HG02870 (cell line): ENCODE measurements around the gene COL4A3.

Experiments used
- ATAC-seq: cut with Tn5 transposase; IDR thresholded peaks from one replicate; pipeline ENCODE4 v1.9.1; 2021; ENCODE audit warnings: mild to moderate bottlenecking, moderate library complexity; ENCODE audit not compliant: unreplicated experiment

The COL4A3 gene

DNA sequence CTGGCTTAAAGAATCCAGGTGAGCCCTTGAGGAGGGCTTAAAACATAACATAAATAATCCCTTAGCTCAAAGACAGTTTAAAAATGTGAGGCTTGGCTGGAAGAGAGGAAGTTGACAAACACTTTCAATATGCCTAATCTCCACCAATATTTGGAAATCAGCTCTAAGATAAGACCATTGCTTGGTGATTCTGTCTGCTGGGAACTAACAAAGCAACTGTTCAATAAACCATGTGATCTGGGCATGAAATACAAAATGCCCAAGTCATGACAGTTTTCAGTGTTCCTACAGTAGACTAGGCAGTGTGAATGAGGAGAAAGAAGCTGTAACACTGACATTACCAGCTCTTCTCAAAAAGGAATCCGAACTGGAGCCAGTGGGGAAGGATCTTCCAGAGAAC is 171.3 kb downstream of the COL4A3 start:
- ATAC-seq: no peak

DNA sequence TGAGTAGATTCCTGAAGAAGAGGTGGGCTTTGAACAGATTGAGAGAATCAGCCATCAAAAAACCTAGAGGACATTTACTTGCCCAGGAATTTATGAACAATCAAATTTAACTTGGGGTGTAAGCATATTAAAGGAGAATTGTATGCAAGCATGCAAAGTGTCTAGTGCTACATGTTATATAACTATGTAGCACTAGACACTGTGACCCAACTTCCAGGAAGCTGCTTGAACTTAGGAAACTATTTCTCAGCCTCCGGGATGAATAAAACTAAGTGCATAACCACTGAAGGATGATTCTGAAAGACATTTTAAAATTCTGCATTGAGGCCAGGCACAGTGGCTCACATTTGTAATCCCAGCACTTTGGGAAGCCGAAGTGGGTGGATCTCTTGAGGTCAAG is 173.0 kb downstream of the COL4A3 start:
- ATAC-seq: no peak

DNA sequence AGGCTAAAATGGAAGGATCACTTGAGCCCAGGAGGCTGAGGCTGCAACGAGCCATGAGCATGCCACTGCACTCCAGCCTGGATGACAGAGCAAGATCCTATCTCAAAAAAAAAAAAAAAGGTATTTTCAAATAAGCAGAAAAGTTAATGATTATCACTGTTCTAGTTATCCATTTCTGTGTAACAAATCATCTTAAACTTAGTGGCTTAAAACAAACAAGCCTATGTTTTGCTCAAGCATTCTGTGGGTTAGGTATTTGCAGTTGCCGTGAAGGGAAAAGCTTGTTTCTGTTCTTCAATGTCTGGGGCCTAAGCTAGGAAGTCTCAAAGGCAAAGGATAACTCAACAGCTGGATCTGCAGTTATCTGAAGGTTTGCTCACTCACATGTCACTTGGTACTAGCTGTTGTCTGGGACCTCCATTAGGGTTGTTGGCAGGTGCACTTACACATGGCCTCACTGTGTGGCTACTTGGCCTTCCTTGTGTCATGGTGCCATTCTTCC is 174.7 kb downstream of the COL4A3 start:
- no peak for ATAC-seq

DNA sequence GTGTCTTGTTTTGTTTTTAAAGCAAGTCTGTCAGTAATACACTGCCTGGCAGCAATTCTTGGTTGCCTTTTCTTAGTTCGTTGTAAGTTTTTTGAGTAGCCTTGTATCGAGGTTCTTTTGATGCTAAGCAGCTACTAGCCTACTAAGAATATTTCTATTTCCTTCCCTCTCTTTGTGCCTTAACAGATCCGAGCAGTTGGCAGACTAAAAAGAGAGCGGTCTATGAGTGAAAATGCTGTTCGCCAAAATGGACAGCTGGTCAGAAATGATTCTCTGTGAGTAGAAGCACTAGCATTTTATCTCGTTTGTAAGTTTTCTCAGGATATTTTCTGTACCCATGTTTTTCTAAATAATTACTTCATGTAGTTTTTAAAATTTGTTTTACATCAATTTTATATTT is 175.7 kb downstream of the COL4A3 start:
- no peak for ATAC-seq

DNA sequence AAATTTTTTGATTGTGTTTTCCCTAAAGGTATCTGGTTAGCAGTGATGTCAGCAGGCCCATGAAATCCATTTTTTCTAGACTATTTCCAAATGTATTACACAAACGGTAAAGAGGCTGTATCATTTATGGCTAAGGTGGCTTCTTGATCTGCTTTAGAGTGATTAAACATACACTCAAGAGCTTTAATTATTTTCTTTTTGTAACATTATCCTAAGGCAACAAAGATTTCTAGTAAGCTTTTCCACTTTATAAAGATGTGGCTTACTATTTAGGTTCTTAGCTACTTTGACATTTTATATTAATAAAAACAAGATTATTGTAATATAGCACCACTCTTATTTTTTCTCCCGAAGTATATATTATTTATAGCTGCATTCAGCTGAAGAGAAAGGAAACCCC is 177.1 kb downstream of the COL4A3 start:
- ATAC-seq: no peak

DNA sequence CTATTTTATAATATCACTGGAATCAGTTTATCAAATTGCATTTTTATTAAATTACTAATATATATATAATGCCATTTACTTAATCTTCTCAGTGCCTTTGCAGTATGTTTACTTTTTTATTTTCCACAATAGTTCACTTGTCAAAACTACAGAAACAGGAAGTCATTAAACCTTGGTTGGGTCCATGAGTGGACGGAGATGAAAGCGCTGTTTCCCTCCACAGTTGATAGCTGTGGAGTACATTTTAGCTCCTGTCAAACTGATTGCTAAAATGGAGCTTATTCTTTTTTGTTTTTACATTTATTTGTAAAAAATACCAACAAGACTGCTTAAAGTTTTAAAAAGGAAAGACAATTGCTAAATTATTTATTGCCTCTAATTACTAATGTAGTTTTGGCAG is 179.8 kb downstream of the COL4A3 start:
- no peak for ATAC-seq

DNA sequence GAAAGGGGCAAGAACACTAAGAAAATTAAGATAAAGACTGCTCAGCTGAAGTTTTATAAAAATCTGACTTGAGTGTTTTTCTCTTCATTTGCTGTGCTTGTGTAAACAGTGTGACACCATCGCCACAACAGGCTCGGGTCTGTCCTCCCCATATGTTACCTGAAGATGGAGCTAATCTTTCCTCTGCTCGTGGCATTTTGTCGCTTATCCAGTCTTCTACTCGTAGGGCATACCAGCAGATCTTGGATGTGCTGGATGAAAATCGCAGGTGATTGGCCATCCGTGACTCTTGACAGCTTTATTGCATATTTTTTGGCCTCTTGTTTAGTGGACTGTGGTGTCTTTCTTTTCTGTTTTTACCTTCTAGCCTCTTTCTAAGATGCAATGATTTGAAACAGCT is 182.7 kb downstream of the COL4A3 start:
- ATAC-seq: no peak

DNA sequence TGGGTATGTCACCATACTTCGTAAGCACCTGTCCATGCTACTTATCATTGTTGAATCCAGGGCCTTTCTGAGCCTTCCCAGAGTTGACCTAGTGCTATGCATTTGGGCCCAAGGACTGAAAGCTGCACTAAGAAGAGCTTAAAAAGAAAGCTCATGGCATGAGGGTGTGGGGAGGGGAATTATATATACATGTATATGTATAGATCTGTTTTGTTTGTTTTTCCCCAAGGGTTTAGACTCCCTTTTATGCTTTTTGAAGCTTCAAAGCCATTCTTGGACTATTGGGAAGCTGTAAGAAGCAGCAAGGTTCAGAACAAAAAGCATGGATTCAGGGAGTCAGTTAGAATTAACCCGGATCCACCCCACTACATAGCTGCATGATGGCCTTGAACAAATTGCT is 183.9 kb downstream of the COL4A3 start:
- ATAC-seq: no peak

DNA sequence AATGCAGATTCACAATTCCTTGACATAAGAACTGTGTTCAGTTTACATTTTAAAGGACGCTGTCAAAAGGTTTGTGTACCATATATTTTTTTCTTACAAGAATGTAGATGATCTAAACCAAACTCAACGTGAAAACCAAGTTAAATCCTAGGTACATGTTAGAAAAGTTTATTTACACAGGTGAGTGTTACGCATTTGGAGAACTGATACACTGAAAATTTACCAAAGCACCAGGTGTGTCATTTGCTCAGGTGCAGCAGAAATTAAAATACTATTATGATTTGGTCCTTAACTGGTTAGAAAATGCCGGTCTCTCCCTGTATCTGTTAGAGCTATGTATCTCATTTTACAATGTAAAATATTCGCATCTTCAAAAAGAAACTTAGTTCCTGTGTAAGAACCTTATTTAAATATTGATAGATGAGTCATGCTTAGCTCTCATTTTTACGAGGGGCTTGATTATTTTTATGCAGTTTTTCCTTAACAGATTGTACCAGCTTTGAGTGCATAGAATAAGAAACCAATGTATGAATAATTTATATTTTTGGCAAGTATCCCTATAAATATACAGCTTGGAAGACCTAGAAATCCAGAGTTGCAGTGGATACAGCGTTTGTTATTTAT is 185.7 kb downstream of the COL4A3 start:
- no peak for ATAC-seq

DNA sequence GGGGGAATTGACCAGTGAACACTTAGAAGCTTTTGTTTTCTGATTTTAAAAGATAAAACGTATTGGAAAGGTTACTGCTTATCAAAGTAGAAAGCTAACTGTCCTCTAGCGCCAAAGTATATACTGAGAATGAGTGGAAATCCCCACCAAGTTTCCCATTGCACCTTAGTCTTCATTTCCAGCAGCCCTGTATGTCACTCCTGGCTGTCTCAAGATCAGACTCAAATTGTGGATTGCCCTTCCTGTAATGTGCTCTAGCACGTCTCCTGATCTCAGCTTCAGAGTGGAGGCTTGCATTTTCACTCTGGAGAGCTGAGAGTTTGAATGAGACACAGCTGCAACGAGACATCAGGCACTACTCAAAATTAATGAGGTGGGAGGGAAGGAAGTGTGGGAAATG is 187.2 kb downstream of the COL4A3 start:
- peak; percentile 87 for ATAC-seq

DNA sequence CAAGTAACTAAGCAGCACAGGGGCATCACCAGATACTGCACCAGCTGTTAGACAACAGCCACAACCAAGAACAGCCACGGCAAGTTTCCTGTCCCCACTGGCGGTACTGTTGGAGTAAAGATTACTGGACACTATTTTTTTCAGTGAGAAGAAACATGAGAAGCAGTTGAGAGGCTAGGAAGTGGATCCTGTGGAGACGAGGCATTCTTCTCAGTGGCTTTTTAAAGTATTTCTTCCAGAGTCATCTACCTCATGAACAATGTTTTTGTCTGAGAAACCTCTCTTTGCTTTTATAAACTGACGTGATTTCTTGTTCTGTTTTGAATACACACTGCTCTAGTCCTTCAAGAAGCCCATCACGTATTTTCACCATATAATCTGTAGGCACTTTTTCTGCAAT is 195.9 kb downstream of the COL4A3 start:
- no peak for ATAC-seq

DNA sequence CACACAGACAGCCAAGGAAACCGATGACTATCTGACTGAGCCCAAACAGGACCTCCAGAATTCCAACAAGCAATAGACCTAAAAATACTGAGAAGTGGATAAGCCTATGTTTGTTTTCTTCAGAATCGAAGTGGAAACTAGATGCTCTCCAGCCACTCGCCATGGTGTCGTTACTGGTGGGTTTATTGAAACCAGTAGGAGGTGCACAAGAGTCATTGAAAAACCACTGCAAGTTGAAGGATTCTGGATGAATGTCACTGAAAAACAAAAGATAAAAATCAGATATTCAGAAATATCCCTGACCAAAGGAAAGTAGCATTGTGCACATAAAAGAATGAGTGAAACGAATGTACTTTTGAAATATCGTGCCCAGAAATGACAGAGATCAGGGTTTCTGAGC is 199.3 kb downstream of the COL4A3 start:
- ATAC-seq: no peak
